Right atrium auricular region (tissue), 2 donors: ENCODE measurements around the gene TMEM190. TPM values are rescaled to one million over a fixed set of nuclear protein-coding genes. Genes with fewer than 3 reads are reported as not detected.

Experiments used
- DNase-seq: peaks from one replicate; pipeline ENCODE4 v3.0.0-alpha.2; 2019; ENCODE audit warnings: low spot score
- H3K27ac ChIP-seq, 2 donors: fragments of 200-600 bp; sonication (generic); 1 replicate in 1 of 2; 2 replicates in 1 of 2; pipeline ENCODE4 v1.5.1; 2016 to 2019
- H3K27me3 ChIP-seq, 2 donors: fragments of 200-600 bp; sonication (generic); one replicate each; pipeline versions ENCODE4 v1.5.1 to v1.6.0; 2017 to 2019
- H3K36me3 ChIP-seq: fragments of 200-600 bp; sonication (generic); one replicate; pipeline ENCODE4 v1.5.1; 2016
- H3K4me1 ChIP-seq, 2 donors: fragments of 200-600 bp; sonication (generic); one replicate each; pipeline versions ENCODE4 v1.5.1 to v1.6.0; 2017 to 2019
- H3K4me3 ChIP-seq, 2 donors: fragments of 200-600 bp; sonication (generic); 1 replicate in 1 of 2; 2 replicates in 1 of 2; pipeline ENCODE4 v1.5.1; 2017 to 2019; ENCODE audit warnings: mild to moderate bottlenecking in 1 of 2, moderate library complexity in 1 of 2
- H3K9me3 ChIP-seq, 2 donors: fragments of 200-600 bp; sonication (generic); one replicate each; pipeline ENCODE4 v1.5.1; 2019
- CTCF ChIP-seq, 2 donors: fragments of 200-600 bp; sonication (generic); IDR thresholded peaks; one replicate each; pipeline ENCODE4 v1.5.1; 2019; ENCODE audit warnings: antibody characterized with exemption in 2 of 2
- total RNA-seq, 2 donors: library from RNA; depleted of rRNA; stranded (reverse); fragments of >200 nt; gene quantifications; one replicate each; pipeline ENCODE4 v1.1.0, GENCODE V29; 2016

The TMEM190 gene
- total RNA-seq, 2 donors from 2014 or later: not detected

DNA sequence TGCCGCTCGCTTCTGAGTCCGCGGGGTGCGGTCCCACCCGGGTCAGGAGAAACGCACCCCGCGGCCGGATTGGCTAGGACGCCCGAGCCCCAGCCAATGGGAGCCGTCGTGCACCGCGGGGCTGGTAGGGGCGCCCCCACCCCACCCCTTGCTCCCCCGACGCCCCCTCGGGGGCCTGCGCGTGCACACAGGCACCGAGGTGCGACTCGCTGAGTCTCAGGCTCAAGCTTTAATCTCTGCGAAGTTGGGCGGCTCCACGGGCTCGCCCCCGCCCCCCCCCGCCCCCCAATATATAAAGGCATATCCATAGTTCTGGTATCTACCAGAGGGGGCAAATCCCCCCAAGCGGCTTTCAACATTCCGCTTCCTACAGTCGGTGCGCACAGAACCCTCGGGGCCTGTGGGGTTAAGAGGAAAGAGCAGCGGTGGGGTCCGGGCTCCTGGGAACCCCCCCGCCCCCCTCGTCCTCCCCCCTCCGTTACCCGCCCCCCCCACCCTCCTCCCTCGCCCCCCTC is 21.9 kb upstream of the TMEM190 start, which contains the start of gene COX6B2:
Gene COX6B2 (minus strand): TSS at position 22 of the 515 bp plus-strand sequence. CDS start 198 bp downstream, outside the sequence.
- no peak for TF ChIP-seq CTCF (IDR thresholded peaks at IDR 0.05)
- Histone ChIP-seq H3K4me3 (peak within 1 kb of the TSS; percentile 18 to 45), H3K27me3 (peaks cover 21 to 33% of the 10 kb centered on the region in 2 donors), H3K9me3 (no peaks in the 10 kb centered on the region), H3K4me1 (peaks cover 0 to 23% of the 10 kb centered on the region in 2 donors), H3K36me3 (no peaks in the 10 kb centered on the region), H3K27ac (no peak within 1 kb of the TSS)
- DNase-seq: no peak

- DNase-seq: no peak
- Histone ChIP-seq H3K27ac (no peak overlapping the region), H3K4me3 (no peak overlapping the region), H3K27me3 (peaks cover 21 to 33% of the 10 kb centered on the region in 2 donors), H3K9me3 (no peaks in the 10 kb centered on the region), H3K36me3 (no peaks in the 10 kb centered on the region), H3K4me1 (peaks cover 0 to 23% of the 10 kb centered on the region in 2 donors)
- TF ChIP-seq CTCF (IDR thresholded peaks at IDR 0.05): no peak
These were observed 21.3 kb upstream of the TMEM190 start for GRCh38 chr19:55355213-55355821.

DNA sequence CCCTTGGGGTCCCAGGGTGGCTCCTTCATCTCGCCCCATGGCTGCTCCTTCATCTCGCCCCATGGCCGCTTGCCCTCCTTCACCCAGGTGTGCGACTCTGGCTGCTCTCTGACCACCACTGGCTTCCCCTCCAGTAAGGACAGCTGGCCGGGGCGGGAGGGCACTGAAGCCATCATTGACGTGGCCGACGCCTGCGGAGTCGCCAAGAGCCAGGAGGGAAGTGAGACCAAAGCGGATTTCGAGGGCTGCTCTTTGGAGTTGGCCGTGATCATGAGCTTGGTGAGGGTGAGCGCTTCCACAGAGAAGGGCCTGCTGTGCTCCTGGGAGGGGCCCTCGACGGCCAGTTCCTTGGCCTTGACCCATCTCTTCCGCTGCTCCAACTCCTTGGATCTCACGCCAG is 18.1 kb upstream of the TMEM190 start:
- Histone ChIP-seq H3K27ac (no peak overlapping the region), H3K36me3 (no peaks in the 10 kb centered on the region), H3K9me3 (no peaks in the 10 kb centered on the region), H3K4me3 (no peak overlapping the region), H3K4me1 (peaks cover 0 to 18% of the 10 kb centered on the region in 2 donors), H3K27me3 (peaks cover 4 to 13% of the 10 kb centered on the region in 2 donors)
- no peak for TF ChIP-seq CTCF (IDR thresholded peaks at IDR 0.05)
- no peak for DNase-seq

- no peak overlapping the region for H3K4me3 ChIP-seq
- H3K4me1 ChIP-seq: peaks cover 0 to 10% of the 10 kb centered on the region in 2 donors
- DNase-seq: no peak
- no peak overlapping the region for H3K27ac ChIP-seq
- H3K36me3 ChIP-seq: no peaks in the 10 kb centered on the region
- TF ChIP-seq CTCF (IDR thresholded peaks at IDR 0.05): no peak
- no peaks in the 10 kb centered on the region for H3K9me3 ChIP-seq
- peaks cover 0 to 6% of the 10 kb centered on the region in 2 donors for H3K27me3 ChIP-seq
These were observed 17.4 kb upstream of the TMEM190 start for GRCh38 chr19:55358943-55359908.

DNA sequence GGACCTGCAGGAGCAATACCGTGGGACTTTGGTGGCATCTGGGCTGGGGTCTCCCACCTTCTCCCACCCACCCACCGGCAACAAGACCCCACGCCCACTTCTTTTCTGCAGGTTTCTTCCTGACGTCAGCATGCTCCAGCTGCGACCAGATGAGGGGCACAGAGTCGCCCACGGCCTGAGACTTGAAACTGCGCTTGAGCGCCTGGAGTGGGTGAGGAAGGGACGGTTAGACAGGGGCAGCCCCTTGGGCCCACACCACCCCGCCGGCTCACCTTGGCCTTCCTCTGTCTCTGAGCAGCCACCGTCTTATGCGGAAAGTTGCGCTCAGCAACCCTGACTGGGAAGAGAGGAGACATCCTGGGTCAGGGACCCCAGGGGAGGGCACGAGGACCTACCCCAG is 15.7 kb upstream of the TMEM190 start:
- TF ChIP-seq CTCF (IDR thresholded peaks at IDR 0.05): no peak
- no peaks in the 10 kb centered on the region for H3K27me3 ChIP-seq
- H3K9me3 ChIP-seq: no peaks in the 10 kb centered on the region
- H3K4me3 ChIP-seq: no peak overlapping the region
- no peaks in the 10 kb centered on the region for H3K4me1 ChIP-seq
- DNase-seq: no peak
- H3K27ac ChIP-seq: no peak overlapping the region
- no peaks in the 10 kb centered on the region for H3K36me3 ChIP-seq
